Measurements from ENCODE around the gene PIAS1.

Gene PIAS1

GRCh38 chr15:68176601-68177000, 122.5 kb downstream of the PIAS1 start:
- no peak overlapping the region for H3K9ac ChIP-seq
- H3K4me3 ChIP-seq (IDR thresholded peaks at IDR 0.05; ENCODE audit: insufficient read depth, low read depth, low read length): no peak overlapping the region
- H4K20me1 ChIP-seq (ENCODE audit: insufficient read depth): no peaks in the 10 kb centered on the region
- H3K4me2 ChIP-seq: no peak overlapping the region
- no peaks in the 10 kb centered on the region for H3K4me1 ChIP-seq (ENCODE audit: low read depth, poor library complexity, severe bottlenecking)
- TF ChIP-seq, protein P1, sequence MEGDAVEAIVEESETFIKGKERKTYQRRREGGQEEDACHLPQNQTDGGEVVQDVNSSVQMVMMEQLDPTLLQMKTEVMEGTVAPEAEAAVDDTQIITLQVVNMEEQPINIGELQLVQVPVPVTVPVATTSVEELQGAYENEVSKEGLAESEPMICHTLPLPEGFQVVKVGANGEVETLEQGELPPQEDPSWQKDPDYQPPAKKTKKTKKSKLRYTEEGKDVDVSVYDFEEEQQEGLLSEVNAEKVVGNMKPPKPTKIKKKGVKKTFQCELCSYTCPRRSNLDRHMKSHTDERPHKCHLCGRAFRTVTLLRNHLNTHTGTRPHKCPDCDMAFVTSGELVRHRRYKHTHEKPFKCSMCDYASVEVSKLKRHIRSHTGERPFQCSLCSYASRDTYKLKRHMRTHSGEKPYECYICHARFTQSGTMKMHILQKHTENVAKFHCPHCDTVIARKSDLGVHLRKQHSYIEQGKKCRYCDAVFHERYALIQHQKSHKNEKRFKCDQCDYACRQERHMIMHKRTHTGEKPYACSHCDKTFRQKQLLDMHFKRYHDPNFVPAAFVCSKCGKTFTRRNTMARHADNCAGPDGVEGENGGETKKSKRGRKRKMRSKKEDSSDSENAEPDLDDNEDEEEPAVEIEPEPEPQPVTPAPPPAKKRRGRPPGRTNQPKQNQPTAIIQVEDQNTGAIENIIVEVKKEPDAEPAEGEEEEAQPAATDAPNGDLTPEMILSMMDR (conservative IDR thresholded peaks at IDR 0.05; ENCODE audit: low read depth, low read length): no peak
- H3K27ac ChIP-seq: no peak overlapping the region
- no peaks in the 10 kb centered on the region for H3K79me2 ChIP-seq (ENCODE audit: insufficient read depth, low read depth)
- 0 out of 2 replicates have a peak, but pooled peaks cover 11% of the 10 kb centered on the region for H3K36me3 ChIP-seq (ENCODE audit: insufficient read depth)
- H2AFZ ChIP-seq (ENCODE audit: low read depth): no peak overlapping the region
- no peaks in the 10 kb centered on the region for H3K27me3 ChIP-seq (ENCODE audit: insufficient read depth, low read depth)

- no peak overlapping the region for H3K4me2 ChIP-seq
- no peak overlapping the region for H3K27ac ChIP-seq
- H3K27me3 ChIP-seq (ENCODE audit: insufficient read depth, low read depth): no peaks in the 10 kb centered on the region
- no peaks in the 10 kb centered on the region for H4K20me1 ChIP-seq (ENCODE audit: insufficient read depth)
- 0 out of 2 replicates have a peak, but pooled peaks cover 11% of the 10 kb centered on the region for H3K36me3 ChIP-seq (ENCODE audit: insufficient read depth)
- H3K9ac ChIP-seq: no peak overlapping the region
- H3K4me3 ChIP-seq (IDR thresholded peaks at IDR 0.05; ENCODE audit: insufficient read depth, low read depth, low read length): no peak overlapping the region
- no peaks in the 10 kb centered on the region for H3K4me1 ChIP-seq (ENCODE audit: low read depth, poor library complexity, severe bottlenecking)
- TF ChIP-seq, protein P1 (conservative IDR thresholded peaks at IDR 0.05; ENCODE audit: low read depth, low read length): no peak
- H2AFZ ChIP-seq (ENCODE audit: low read depth): no peak overlapping the region
- H3K79me2 ChIP-seq (ENCODE audit: insufficient read depth, low read depth): no peaks in the 10 kb centered on the region
Measured at GRCh38 chr15:68177742-68178141, 123.6 kb downstream of the PIAS1 start.

- peaks cover 16% of the 10 kb centered on the region for H3K4me1 ChIP-seq (ENCODE audit: low read depth, poor library complexity, severe bottlenecking)
- H3K79me2 ChIP-seq (ENCODE audit: insufficient read depth, low read depth): no peaks in the 10 kb centered on the region
- no peak overlapping the region for H3K4me3 ChIP-seq (IDR thresholded peaks at IDR 0.05; ENCODE audit: insufficient read depth, low read depth, low read length)
- H2AFZ ChIP-seq (ENCODE audit: low read depth): no peak overlapping the region
- peaks cover 4% of the 10 kb centered on the region; the same call in 1 of the 2 replicates for H3K36me3 ChIP-seq (ENCODE audit: insufficient read depth)
- TF ChIP-seq, protein P1 (conservative IDR thresholded peaks at IDR 0.05; ENCODE audit: low read depth, low read length): no peak
- no peaks in the 10 kb centered on the region for H4K20me1 ChIP-seq (ENCODE audit: insufficient read depth)
- no peaks in the 10 kb centered on the region for H3K27me3 ChIP-seq (ENCODE audit: insufficient read depth, low read depth)
- H3K4me2 ChIP-seq: no peak overlapping the region
- no peak overlapping the region for H3K27ac ChIP-seq
- no peak overlapping the region for H3K9ac ChIP-seq
Measured at GRCh38 chr15:68183616-68184315, 129.7 kb downstream of the PIAS1 start.

DNA sequence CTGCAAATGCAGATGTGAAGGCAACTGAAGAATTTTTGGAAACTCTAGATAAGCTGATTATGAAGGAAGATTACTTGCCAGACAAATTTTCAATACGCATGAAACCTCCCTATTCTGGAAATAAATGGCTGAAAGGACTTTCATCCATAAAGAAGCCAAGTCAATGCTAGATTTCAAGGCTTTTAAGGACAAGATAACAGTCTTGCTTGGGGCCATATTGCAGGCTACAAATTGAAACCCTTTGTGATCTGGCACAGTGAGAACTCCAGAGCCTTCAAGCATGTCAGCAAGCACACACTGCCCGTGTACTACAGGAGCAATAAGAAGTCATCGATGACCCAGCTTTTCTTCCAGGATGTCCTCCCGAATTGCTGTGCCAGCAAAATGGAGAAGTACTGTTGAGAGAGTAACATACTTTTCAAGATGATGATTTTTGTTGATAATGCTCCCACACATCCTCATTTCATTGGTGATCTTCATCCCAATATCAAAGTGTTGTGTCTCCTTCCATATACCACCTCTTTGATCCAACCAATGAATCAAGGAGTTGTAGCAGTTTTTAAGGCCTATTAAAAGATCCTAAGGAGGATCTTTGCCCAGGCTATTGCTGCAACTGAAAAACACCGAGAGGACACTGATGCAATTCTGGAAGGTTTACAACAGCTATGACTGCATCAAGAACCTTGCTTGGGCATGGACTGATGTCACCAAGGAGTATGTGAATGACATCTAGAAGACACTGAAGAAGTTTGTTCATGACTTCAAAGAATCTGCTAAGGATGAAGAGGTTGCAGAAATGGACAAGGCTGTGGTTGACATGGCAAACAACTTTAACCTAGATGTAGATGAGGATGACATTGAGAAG, 130.7 kb downstream of the PIAS1 start:
- TF ChIP-seq, protein P1 (conservative IDR thresholded peaks at IDR 0.05; ENCODE audit: low read depth, low read length): no peak
- H3K4me2 ChIP-seq: no peak overlapping the region
- H3K4me1 ChIP-seq (ENCODE audit: low read depth, poor library complexity, severe bottlenecking): peaks cover 26% of the 10 kb centered on the region

More for the DNA sequence above, 130.7 kb downstream of the PIAS1 start:
- H3K36me3 ChIP-seq (ENCODE audit: insufficient read depth): peaks cover 4% of the 10 kb centered on the region; the same call in 1 of the 2 replicates
- H3K27me3 ChIP-seq (ENCODE audit: insufficient read depth, low read depth): no peaks in the 10 kb centered on the region
- no peak overlapping the region for H3K9ac ChIP-seq
- H3K4me3 ChIP-seq (IDR thresholded peaks at IDR 0.05; ENCODE audit: insufficient read depth, low read depth, low read length): no peak overlapping the region
- H3K27ac ChIP-seq: no peak overlapping the region
- H3K79me2 ChIP-seq (ENCODE audit: insufficient read depth, low read depth): no peaks in the 10 kb centered on the region
- H4K20me1 ChIP-seq (ENCODE audit: insufficient read depth): no peaks in the 10 kb centered on the region
- no peak overlapping the region for H2AFZ ChIP-seq (ENCODE audit: low read depth)
